A673 (cell line): ENCODE measurements around the gene RFPL1. TPM values are rescaled to one million over a fixed set of nuclear protein-coding genes. Genes with fewer than 3 reads are reported as not detected.

Experiments used
- BruUV-seq: library from RNA; stranded (reverse); fragments of 400-500 nt; replicated peaks from 2 replicates; lab custom pipeline; 2021; lab: Mats Ljungman, UMichigan
- CTCF ChIA-PET: fragments of 300-600 bp; sonication (Branson Sonifier 250); formaldehyde crosslinking; loops from one replicate; lab custom pipeline; 2022; ENCODE audit warnings: antibody characterized with exemption; lab: Charles Lee
- POLR2A ChIA-PET: fragments of 300-600 bp; sonication (Branson Sonifier 250); formaldehyde crosslinking; loops from one replicate; lab custom pipeline; 2022; ENCODE audit warnings: antibody characterized with exemption; ENCODE audit not compliant: low non-redundant PET; lab: Charles Lee
- DNase-seq: peaks from one replicate; pipeline ENCODE4 v3.0.0-alpha.2; 2015; ENCODE audit warnings: low spot score
- H3K27ac ChIP-seq: fragments of 200-600 bp; sonication (generic); 2 replicates; pipeline ENCODE4 v1.5.1; 2016; ENCODE audit warnings: mixed run types, low read depth, mild to moderate bottlenecking, mixed read lengths, antibody characterized with exemption, low read length; ENCODE audit not compliant: poor library complexity, severe bottlenecking
- H3K27me3 ChIP-seq: fragments of 200-600 bp; sonication (generic); replicated peaks from 2 replicates; pipeline ENCODE4 v1.6.1; 2017; ENCODE audit warnings: mixed run types, low read depth, mild to moderate bottlenecking, mixed read lengths, antibody characterized with exemption, low read length; ENCODE audit not compliant: insufficient read depth, poor library complexity
- H3K36me3 ChIP-seq: fragments of 200-600 bp; sonication (generic); 2 replicates; pipeline ENCODE4 v1.6.1; 2016; ENCODE audit warnings: mixed run types, mild to moderate bottlenecking, mixed read lengths, antibody characterized with exemption, low read length; ENCODE audit not compliant: insufficient read depth, poor library complexity, severe bottlenecking
- H3K4me1 ChIP-seq: fragments of 200-600 bp; sonication (generic); 2 replicates; pipeline ENCODE4 v1.6.1; 2017; ENCODE audit warnings: mixed run types, mild to moderate bottlenecking, mixed read lengths, antibody characterized with exemption, low read length; ENCODE audit not compliant: insufficient read depth, poor library complexity, severe bottlenecking
- H3K4me3 ChIP-seq: fragments of 200-600 bp; sonication (generic); 2 replicates; pipeline ENCODE4 v1.5.1; 2016; ENCODE audit warnings: low read depth, mixed run types, mild to moderate bottlenecking, mixed read lengths, low read length; ENCODE audit not compliant: poor library complexity, severe bottlenecking
- H3K9me3 ChIP-seq: fragments of 200-600 bp; sonication (generic); 2 replicates; pipeline ENCODE4 v1.6.1; 2016; ENCODE audit warnings: mixed run types, low read depth, mild to moderate bottlenecking, mixed read lengths, antibody characterized with exemption, low read length; ENCODE audit not compliant: poor library complexity, severe bottlenecking
- EZH2 ChIP-seq: fragments of 200-600 bp; sonication (generic); IDR thresholded peaks from 2 replicates; pipeline ENCODE4 v1.6.1; 2017; ENCODE audit warnings: borderline replicate concordance, low read depth, mild to moderate bottlenecking, mixed read lengths, antibody characterized with exemption, low read length; ENCODE audit not compliant: poor library complexity, severe bottlenecking
- intact Hi-C: fragments of 100-400 bp; cut with micrococcal nuclease; formaldehyde crosslinking; loops from one replicate; pipeline ENCODE4 v1.10.0; 2022; ENCODE audit not compliant: unreplicated experiment
- total RNA-seq: library from RNA; stranded (reverse); gene quantifications from 2 replicates; pipeline ENCODE4 v1.2.3, GENCODE V29; 2021
- TF ChIP-seq, protein P1 (sequence below): fragments of 300-800, 200-600 bp; sonication (generic); conservative IDR thresholded peaks from 2 replicates; pipeline ENCODE4 v1.5.1; 2017; ENCODE audit warnings: low read depth, mild to moderate bottlenecking, antibody characterized with exemption, low read length, moderate library complexity, mixed read lengths

The RFPL1 gene
- total RNA-seq, 1 experiment from 2014 or later: not detected

DNA sequence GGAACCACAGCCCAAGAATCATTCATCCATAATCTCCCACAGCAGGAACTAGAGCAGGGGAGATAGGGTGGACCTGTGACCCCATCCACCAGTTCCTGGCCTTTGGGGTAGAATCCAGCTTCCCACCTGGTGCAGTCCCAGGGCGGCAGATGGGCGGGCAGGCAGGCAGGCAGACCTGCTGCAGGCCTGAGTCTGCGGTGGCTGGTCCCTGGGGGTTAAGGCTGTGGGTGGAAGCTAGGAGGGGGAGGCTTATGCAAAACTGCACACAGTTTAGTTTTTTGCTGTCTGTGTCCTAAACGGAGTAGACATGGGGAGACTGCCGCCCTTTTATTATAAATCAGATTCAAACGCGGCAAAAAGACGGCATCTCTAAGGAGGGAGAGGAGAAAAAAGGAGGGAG lies 37.2 kb downstream of the RFPL1 start:
- H3K27me3 ChIP-seq: peaks cover 20% of the 10 kb centered on the region
- H3K4me3 ChIP-seq: no peak overlapping the region
- intact Hi-C loops: no loop called here
- H3K36me3 ChIP-seq: no peaks in the 10 kb centered on the region
- no peak overlapping the region for H3K27ac ChIP-seq
- H3K4me1 ChIP-seq: peaks cover 9% of the 10 kb centered on the region
- ChIA-PET CTCF (no interaction called here), POLR2A (no interaction called here)
- BruUV-seq: no TSS peak
- DNase-seq: no peak
- H3K9me3 ChIP-seq: no peaks in the 10 kb centered on the region
- TF ChIP-seq, protein P1, sequence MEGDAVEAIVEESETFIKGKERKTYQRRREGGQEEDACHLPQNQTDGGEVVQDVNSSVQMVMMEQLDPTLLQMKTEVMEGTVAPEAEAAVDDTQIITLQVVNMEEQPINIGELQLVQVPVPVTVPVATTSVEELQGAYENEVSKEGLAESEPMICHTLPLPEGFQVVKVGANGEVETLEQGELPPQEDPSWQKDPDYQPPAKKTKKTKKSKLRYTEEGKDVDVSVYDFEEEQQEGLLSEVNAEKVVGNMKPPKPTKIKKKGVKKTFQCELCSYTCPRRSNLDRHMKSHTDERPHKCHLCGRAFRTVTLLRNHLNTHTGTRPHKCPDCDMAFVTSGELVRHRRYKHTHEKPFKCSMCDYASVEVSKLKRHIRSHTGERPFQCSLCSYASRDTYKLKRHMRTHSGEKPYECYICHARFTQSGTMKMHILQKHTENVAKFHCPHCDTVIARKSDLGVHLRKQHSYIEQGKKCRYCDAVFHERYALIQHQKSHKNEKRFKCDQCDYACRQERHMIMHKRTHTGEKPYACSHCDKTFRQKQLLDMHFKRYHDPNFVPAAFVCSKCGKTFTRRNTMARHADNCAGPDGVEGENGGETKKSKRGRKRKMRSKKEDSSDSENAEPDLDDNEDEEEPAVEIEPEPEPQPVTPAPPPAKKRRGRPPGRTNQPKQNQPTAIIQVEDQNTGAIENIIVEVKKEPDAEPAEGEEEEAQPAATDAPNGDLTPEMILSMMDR: no peak
- TF ChIP-seq EZH2: no peak

DNA sequence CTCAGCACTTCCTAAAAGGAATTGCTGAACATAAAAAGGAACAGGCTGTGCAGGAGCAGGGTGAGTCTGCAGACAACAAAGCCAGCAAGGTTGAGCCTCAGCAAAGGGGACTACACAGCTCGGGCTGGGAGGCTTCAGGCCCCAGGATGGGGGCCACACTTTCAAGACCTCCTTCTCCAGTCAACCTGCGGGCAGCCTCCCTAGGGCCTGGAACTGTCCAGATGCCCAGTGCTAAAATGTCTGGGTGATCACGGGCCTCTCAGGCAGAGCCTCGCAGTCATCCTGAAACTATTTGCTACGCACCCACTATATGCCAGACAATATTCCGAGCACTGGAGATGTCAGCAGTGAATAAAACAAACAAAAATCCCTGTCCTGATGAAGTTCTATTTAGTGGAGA lies 37.7 kb downstream of the RFPL1 start:
- Histone ChIP-seq H3K27me3 (peaks cover 26% of the 10 kb centered on the region), H3K4me3 (no peak overlapping the region), H3K36me3 (no peaks in the 10 kb centered on the region), H3K9me3 (no peaks in the 10 kb centered on the region), H3K4me1 (peaks cover 9% of the 10 kb centered on the region), H3K27ac (no peak overlapping the region)
- intact Hi-C loops: no loop called here
- no peak for DNase-seq
- ChIA-PET POLR2A (no interaction called here), CTCF (no interaction called here)
- TF ChIP-seq, protein P1: no peak
- no peak for TF ChIP-seq EZH2
- BruUV-seq: no TSS peak

DNA sequence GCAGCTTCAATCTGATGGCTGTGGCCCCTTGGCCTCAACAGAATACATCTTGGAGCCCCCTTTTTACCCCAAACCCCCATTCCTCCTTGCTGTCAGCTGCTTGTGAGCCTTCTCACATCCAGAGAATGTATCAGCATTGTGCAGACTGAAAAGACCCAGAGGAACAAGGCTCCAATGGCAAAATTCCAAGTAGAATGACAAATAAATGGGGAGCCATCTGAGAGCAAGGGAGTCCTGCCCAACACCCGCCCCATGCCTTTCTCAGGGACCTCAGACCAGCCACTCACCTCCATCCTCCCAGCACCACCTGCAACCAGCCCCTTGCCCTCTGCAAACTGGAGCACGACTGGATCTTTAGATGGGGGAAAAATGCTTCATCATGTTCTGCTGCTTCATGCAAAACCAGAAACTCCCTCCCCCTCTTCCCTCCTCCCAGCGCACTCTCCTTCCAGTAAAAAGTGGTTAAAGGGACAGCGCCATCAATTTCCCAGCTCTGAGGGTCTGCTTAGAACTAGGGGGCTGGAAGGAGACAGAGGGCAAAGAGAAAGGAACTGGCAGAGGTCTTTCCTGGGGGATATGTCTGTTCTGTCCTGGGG lies 39.4 kb downstream of the RFPL1 start:
- Histone ChIP-seq H3K9me3 (no peaks in the 10 kb centered on the region), H3K4me3 (peak overlapping the region; percentile 4), H3K27me3 (peaks cover 33% of the 10 kb centered on the region), H3K27ac (no peak overlapping the region), H3K36me3 (no peaks in the 10 kb centered on the region), H3K4me1 (peaks cover 9% of the 10 kb centered on the region)
- ChIA-PET CTCF (no interaction called here), POLR2A (no interaction called here)
- intact Hi-C loops: no loop called here
- no TSS peak for BruUV-seq
- DNase-seq: peak; percentile 30
- no peak for TF ChIP-seq EZH2
- TF ChIP-seq, protein P1: no peak
